DOHH2 (cell line): ENCODE data around the gene MS4A1.

Experiments
- CTCF ChIP-seq: fragments of 200-600 bp; sonication (generic); IDR thresholded peaks from one replicate; pipeline ENCODE4 v1.5.1; 2014; ENCODE audit warnings: antibody characterized with exemption, mild to moderate bottlenecking, low read depth, low read length; ENCODE audit not compliant: poor library complexity, severe bottlenecking
- EZH2phosphoT487 ChIP-seq: fragments of 200-600 bp; sonication (generic); IDR thresholded peaks from 2 replicates; pipeline ENCODE4 v1.6.1; 2017; ENCODE audit warnings: borderline replicate concordance, mild to moderate bottlenecking, antibody characterized with exemption, low read length, moderate library complexity, mixed read lengths

DNA sequence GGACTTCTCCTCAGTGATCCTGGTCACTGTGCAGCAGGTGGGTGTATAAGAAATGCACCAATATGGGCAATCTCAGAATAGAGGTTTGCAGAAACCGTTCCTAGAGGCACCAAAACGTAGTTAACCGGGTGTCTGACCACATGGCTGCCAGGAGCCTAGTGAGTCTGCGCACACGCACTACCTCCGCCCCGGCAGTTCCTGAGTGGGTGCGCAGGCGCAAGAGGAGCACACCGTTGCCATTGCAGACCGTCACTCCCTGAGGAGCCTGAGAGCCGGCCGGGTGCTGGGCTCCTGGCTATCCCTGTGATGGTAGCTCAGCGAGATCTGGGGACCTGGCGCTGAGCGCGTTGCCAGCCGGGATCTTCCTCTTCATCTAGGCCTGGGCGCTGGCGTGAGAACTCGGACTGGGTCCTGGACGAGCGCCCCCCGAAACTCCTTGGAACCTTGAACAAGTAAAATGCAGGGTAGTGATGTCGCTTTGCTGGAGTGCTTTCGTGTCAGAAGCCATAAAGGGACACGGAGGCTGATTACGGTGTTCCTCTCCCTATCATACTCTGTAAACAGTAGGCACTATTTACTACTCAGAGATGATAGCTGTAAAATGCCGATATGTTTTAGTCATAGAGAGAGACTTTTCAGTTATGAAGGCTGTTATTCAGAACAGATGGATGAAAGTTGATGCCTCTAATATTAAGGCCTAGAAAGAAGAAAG lies 59.7 kb downstream of the MS4A1 start, which contains the start of gene MS4A13:
- TF ChIP-seq CTCF (no peak), EZH2phosphoT487 (no peak)
